Measurements from ENCODE around the gene CTNND2.

The CTNND2 gene, protein sequence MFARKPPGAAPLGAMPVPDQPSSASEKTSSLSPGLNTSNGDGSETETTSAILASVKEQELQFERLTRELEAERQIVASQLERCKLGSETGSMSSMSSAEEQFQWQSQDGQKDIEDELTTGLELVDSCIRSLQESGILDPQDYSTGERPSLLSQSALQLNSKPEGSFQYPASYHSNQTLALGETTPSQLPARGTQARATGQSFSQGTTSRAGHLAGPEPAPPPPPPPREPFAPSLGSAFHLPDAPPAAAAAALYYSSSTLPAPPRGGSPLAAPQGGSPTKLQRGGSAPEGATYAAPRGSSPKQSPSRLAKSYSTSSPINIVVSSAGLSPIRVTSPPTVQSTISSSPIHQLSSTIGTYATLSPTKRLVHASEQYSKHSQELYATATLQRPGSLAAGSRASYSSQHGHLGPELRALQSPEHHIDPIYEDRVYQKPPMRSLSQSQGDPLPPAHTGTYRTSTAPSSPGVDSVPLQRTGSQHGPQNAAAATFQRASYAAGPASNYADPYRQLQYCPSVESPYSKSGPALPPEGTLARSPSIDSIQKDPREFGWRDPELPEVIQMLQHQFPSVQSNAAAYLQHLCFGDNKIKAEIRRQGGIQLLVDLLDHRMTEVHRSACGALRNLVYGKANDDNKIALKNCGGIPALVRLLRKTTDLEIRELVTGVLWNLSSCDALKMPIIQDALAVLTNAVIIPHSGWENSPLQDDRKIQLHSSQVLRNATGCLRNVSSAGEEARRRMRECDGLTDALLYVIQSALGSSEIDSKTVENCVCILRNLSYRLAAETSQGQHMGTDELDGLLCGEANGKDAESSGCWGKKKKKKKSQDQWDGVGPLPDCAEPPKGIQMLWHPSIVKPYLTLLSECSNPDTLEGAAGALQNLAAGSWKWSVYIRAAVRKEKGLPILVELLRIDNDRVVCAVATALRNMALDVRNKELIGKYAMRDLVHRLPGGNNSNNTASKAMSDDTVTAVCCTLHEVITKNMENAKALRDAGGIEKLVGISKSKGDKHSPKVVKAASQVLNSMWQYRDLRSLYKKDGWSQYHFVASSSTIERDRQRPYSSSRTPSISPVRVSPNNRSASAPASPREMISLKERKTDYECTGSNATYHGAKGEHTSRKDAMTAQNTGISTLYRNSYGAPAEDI (N-terminal part only)

DNA sequence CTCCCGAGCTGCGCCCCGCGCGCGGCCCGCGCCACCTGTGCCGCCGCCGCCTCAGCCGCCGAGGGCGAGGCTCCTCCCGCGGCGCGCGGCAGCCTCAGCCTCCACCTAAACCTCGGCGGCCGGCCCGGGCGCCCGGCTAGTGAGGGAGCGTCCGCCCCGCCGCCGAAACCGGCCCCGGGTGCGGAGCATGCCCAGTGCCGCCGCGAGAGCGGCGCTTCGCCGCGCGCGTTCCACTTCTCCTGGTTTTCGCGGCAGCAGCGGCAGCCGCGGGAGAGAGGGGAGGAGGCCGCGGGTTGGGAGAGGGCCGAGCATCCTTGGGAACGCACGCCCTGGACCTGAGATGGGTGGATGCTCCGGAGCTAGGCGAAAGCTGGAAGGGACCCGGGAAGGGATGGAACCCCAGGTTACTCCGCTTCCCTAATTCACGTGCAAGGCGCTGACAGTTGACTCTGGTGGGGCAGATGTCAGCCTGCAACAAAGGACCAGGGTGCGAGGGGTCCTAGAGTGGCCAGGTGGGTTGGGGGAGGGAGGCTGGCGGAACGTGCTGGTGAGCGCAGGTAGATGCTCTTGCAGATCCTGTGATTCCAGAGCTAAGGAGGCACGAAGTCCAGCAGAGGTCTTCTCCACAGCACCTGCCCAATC, at the start of gene CTNND2:
CTNND2 (minus strand) TSS at position 182 of the 642 bp plus-strand sequence. CDS start 593 bp downstream, outside the sequence.
- DNase-seq (ENCODE audit: low read depth in 3 of 3) = no peak

DNA sequence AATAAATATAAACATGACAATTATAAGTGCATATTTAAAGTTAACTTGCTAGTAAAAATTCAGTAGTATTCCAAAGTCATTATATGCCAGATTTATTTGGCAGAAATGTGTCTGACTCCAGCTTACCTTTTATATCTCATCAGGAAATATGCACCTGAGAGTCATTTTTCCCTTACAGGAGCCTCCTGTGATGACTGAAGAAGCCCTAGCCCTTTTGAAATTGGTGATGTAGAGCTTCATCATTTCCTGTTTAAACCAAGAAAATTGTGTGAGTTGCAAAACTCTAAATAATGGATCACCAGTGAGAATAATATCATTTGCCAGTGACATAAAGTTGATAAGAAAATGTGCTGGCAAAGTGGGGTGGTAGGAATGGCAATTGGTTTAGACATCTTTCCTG, 42.1 kb upstream of the CTNND2 start:
- DNase-seq (ENCODE audit: low read depth in 3 of 3) = no peak

DNA sequence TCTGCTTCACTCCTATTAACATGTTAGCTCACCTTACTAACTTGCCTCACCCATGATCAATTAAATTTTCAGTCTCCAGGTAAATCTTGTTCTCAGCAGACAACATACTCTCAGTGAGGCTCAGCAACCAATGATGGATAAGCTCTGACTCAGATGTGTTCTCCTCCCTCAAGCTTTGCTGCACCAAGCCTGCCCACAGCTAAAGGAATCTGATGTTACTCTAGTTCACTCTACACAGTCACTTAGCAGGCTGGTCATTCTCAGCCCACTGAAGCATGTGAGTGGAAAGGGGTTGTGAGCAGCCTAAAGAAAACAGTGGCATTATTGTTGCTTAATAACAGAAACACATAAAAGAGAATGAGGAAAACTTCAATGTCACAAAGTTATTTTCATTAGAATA, 37.3 kb upstream of the CTNND2 start:
- no peak for DNase-seq (ENCODE audit: low read depth in 3 of 3)

DNA sequence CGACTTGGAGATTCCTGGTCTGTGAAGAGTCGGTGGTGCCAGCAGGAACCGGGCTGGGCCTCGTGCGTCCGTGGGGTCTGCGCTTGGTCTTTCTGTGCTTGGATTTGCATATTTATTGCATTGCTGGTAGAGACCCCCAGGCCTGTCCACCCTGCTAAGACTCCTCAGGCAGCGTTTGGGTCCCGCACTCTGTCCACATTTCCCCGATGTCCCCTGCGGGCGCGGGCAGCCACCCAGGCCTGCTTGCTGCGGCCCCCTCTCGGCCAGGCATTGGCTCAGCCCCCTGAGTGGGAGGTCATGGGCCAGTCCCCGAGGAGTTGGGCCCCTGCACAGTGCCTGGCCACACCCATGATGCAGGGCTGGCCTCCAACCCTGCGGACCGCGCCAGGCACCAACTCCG, 27.4 kb upstream of the CTNND2 start:
- DNase-seq (ENCODE audit: low read depth in 3 of 3) = no peak

DNA sequence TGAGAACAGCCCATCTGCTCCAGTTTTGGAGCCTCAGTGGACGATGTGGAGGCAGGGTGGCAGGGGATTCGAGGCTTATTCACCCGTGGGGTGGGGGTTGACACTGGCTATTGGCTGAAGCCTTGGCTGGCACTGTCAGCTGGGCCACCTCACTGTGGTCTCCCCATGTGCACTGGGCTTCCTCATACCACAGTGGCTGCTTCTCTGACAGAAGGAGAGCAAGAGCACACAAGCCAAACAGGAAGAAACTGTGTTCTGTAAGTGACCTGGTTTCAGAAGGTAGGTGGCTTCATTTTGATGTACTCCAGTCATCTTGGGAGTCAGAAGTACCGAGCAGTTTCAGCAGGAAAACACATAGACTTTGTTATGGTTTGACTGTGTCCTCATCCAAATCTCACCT, 24.7 kb upstream of the CTNND2 start:
- no peak for DNase-seq (ENCODE audit: low read depth in 3 of 3)

DNA sequence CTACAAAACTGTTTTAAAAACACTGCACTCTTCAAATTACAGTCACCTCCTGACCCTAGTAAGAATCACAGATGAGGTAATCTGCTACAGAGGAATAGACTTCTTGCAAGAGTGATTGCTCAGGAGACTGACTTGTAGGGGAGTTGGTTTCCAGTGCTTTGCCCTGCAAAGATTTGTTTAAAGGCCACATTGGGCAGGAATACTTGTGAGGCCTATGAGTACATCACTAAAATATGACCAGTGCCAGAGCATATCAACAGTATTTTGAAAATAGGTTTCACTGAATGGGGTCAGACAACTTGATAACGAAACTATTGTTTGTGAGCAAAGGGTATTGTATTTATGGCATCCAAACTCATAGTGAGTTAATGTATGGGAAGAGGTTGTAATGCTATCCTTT, 21.5 kb upstream of the CTNND2 start:
- no peak for DNase-seq (ENCODE audit: low read depth in 3 of 3)

DNA sequence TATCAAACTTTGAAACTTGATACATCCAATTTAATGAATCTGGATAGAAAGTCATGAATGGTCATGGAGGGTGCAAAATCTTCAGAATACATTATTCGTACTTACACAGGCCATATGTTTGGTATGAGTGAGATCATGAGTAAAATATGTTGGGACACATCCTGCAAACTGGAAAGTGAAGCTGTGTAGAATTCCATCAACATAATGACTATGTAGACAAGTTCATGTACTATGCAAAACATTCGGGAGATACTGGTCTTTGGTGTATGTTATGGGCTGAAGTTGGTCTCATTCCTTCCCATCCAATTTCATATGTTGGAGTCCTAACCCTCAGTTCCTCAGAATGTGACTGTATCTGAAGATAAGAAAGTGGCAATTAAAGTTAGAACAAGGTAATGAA, 18.1 kb upstream of the CTNND2 start:
- no peak for DNase-seq (ENCODE audit: low read depth in 3 of 3)

DNA sequence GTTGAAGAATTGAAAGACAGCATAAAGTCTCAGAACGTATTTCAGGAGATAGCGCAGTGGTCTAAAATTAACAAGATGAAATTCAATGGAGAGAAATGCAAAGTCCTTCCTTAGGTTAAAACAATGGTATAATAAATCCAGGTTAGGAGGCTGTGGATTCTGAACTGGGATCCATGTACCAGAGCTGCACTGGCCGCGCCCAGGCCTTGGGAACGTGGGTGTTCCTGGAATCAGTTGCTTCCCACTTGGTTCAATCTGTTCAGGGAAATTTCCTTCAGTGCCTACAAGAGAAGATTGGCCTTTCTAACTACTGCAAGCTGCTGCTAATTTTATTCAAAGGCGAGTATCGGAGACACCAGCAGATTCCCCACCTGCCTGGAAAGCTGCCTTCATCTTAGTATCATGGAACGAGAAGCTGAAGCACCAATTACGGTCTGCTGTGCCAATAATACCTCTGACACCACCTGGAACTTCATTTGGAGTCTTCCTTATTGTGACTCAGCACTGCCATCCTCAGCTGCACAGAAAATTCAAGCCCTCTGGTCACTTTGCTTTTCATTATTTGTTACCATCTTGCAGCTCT, 14.3 kb upstream of the CTNND2 start:
- no peak for DNase-seq (ENCODE audit: low read depth in 3 of 3)

DNA sequence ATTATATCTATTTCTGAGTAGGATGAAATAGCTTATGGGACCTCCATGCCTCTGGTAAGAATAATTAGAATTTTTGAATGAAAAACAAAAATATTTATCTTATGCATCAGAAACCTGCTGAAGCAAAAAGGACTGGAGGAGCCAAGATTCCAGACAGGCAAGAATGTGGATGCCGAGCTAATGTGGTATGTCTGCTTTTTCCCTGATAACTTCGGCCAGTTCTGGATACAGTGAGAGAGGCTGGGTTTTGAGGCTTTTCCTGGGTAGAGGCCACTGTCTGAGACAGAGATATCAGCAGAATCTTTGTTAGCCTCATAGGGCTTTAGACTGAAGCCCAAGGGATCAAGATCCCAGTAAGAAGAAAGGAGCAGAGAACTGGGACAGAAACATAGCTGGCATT, 5.2 kb upstream of the CTNND2 start:
- no peak for DNase-seq (ENCODE audit: low read depth in 3 of 3)

DNA sequence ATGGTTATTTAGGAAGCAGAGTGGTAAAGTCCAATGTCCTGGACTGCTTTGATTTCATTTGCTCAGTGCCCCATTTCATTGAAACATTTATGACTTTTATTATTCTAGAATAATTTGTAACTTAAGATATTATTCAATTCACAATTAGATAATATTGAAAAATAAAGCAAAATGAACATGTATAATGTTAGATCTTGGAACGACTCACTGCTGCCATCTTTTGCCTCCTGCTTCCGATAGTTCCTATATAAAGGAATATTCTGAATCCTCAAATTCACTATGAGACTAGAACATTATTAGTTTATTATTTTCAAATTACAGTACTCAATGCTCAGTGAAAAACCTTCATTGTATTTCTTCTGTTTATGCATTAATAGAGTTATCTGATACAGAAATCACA, 2.3 kb upstream of the CTNND2 start:
- DNase-seq (ENCODE audit: low read depth in 3 of 3) = no peak

DNA sequence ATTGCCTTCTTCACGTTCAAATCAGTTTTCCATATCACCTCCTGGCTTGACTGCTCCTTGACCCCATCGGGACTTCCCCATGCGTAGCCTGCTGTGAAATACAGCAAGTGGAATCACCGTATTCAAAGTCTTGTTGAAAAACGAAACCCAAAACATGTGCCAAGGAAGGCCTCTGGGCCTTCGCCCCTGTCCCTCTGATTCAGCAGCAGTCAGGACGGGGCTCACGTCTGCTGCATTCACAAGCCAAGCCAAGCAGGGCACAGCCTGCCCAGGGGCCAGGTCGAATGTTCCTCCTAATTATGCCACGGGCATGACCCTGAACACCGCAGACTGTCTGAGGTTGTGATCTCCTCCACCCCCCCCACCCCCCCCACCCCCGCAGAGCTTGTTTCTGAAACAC, 960 bp upstream of the CTNND2 start:
- no peak for DNase-seq (ENCODE audit: low read depth in 3 of 3)

DNA sequence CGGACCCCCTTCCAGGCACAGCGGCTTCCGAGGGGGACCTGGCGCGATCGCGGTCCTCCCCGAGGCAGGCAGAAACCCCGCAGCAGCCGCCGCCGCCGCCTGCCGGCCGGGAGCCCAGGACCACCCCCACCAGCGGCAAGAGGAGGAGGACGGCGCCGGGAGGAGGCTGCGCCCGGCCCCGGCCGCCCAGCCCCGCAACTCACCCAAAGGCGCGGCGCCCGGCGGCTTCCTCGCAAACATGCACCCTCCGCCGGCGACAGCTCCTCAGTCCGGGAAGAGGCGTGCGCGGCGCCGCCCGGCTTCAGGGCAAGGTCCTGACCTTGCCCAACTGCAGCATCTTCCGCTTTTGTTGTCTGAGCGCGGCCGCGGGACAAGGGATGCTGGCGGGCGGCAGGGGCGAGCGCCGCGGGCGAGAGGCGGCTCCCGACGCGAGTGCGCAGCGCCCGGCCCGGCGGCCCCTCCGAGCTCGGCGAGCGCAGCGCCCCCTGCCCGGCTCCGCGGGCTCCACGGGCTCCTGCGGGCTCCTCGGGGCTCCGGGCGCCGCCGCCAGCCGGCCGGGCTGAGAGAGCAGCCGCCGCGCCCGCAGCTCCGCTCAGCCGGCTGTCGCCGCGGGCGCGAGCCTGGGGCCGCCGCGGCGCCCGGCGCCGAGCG, 507 bp downstream of the CTNND2 start:
- DNase-seq (ENCODE audit: low read depth in 3 of 3) = no peak

DNA sequence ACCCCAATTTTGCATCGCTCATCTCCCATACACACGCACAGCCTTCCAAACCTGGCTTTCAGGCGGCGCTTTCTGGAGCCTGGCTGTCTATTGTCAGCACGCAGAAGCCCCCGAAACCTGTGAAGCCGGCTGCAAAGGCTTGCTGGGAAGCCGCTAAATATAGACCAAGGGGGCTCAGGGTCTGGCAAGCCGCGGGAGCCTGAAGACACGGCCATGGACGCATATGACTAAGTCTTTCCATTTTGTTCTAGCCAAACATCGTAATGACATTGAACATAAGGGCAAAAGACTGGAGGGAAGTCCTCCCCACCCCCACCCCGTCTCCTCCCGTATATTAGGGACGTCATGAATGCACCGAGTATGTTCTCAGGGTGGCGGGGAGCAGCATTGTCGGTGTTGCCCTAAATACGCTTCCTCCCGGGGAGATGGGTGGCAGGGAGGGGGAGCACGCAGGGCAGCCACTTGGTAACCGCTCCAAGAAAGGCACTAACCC, 1.1 kb downstream of the CTNND2 start:
- DNase-seq (ENCODE audit: low read depth in 3 of 3) = no peak

DNA sequence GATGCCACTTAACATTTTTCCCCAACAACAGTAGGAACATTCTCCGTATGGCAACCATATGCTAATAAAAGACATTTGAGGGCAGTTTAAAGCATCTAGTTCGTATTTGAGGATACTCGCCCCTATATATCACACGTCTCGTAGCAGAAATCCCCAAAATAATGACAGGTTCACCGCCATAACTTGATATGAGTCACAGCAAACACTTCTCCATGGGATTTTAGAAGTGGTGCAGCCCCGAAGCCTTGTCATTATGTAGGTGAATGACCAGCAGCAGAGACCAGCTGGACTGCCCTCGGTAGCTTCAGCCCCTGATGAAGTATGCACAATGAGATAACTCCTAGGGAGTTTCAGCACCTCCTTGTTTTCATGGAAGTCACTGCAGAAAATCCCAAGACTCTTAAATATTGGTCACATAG, 2.0 kb downstream of the CTNND2 start:
- no peak for DNase-seq (ENCODE audit: low read depth in 3 of 3)

DNA sequence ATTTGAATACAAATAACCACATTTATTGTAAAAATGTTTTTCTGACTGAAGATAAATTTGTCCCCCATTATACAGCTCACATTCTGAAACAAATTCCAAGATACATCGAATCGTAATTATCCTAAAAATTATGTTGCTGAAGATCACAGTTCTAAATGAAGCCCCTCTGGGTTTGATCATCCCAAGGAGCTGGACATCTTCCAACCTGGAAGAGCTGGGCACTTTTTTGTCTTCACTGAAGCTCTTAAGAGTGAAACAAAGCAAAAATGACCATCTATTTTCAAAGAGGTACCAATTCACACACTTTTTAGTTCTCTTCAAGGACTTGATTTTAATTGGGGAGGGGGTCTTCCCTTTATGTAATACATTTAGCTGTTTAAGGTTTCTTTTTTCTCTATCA, 5.5 kb downstream of the CTNND2 start:
- no peak for DNase-seq (ENCODE audit: low read depth in 3 of 3)

DNA sequence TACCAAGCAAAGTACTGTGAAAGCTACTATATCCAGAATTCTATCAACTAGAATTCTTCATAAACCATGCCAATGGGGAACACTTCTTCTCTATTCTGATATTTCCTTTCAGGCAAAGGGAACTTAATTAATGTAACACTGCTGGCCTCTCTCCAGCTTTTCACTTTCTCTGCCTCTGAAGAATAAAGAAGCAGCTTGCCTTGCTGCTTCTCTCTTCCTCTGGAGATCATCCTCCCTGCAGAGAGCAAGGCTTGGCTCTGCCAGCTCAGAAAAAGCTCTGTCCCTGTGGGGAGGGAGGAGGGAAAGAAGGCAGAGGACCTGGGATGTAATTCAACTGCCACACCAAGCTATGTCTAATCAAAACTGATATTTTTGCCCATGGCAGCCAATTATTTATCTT, 6.5 kb downstream of the CTNND2 start:
- no peak for DNase-seq (ENCODE audit: low read depth in 3 of 3)

DNA sequence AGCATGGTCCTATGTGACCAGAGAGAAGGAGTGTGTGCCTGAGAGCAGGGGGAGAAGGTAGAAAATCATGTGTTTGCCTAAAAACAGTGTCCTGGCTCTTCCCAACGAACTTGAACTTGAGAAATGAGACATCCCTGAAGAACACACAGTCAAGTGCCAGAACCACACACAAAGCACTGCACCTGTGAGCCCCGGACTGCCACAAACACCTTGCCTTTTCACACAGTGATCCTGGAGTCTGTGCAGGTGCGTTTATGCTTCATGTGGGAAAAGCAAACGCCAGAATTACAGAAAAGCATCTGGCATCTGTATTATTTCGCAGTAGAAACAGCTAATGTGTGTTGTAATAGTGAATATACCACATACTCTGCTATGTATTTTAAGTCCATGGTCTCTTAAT, 9.3 kb downstream of the CTNND2 start:
- no peak for DNase-seq (ENCODE audit: low read depth in 3 of 3)

DNA sequence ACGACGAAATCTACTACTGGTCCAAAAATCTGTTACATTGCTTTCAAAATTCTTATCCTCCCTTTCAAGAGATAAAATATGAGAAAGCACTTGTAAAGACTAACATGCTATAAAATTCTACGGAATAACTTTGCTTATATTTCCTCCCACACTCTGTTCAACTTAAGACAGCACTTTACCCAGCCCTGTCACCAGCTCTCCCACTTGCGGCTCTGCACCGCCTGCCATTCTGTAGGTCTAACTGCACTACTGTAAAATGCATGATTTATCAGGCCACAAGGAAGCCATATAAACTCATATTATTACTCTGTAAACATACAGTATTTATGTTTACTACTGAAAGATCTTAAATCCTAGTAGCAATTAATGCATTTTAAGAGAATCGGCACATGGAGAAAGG, 11.4 kb downstream of the CTNND2 start:
- DNase-seq (ENCODE audit: low read depth in 3 of 3) = no peak

DNA sequence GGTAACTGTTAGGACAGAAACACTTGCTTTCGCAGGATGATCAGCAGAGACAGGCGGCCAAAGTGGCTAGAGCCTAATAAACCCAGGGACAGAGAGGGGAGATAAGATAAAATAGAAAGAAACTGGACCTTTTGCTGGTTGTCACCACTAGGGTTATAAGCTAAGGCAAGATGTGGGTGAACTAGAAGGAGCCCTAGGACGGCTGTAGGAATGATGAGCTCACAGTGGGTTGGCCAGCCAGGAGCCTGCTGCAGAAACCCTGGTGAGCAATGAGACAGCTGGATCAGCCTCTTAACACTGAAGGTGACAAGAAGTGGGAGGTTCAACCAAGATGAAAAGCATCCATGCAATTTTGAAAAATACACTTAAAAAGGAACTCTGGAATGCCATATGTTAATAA, 13.5 kb downstream of the CTNND2 start:
- no peak for DNase-seq (ENCODE audit: low read depth in 3 of 3)

DNA sequence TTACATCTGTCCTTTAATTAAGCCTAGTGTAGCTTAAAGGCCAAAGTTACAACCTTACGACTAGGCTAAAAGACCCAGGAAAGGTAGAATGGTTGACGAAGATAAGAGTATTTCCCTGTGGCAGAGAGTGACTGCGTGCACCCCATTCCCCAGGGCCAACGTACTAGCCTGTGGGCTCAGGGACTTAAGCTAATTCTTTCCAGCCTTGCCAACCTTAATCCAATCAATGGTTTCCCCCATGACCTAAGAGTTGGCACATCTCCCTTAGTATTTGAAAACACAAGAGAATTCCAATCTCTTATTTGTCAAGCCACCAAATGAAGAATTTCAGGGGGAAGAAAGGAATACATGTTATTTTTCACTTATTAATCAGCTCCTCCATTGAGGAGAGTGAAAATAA, 16.0 kb downstream of the CTNND2 start:
- no peak for DNase-seq (ENCODE audit: low read depth in 3 of 3)

DNA sequence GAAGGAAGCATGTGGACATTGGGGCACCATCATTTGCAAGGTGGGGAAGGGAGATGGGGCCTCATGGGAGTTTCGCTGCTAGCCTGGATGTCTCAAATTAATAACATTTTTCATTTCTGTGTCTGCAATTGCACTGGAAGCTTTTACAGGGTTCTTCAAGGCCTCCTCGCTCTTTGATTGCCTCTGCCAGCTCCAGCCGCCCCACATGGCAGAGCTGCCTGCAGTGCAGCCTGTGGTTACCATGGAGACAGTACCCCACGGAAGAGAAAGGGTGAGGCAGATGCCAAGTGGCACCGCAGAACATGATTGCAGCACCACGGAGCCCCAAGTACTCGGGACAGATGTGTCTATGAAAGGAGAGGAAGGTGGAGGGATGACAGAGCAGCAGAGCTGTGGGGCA, 25.4 kb downstream of the CTNND2 start:
- no peak for DNase-seq (ENCODE audit: low read depth in 3 of 3)

Measured in stimulated activated CD4-positive, alpha-beta T cell treated with anti-CD3 and anti-CD28 coated beads, TNF-alpha, amount 100 ng/mL, for 24 hours (primary cell).